Ishikawa (cell line): Measurements from ENCODE around the gene SLC16A12.

Experiments
- CEBPB ChIP-seq: IDR thresholded peaks from 2 replicates; pipeline ENCODE4 v1.6.1; 2012
- CREB1 ChIP-seq: IDR thresholded peaks from 2 replicates; pipeline ENCODE4 v1.6.1; 2012; ENCODE audit warnings: low read depth
- EGR1 ChIP-seq: IDR thresholded peaks from 2 replicates; pipeline ENCODE4 v1.6.1; 2012
- EP300 ChIP-seq: IDR thresholded peaks from 2 replicates; pipeline ENCODE4 v1.6.1; 2012; ENCODE audit warnings: borderline replicate concordance
- FOXM1 ChIP-seq: IDR thresholded peaks from 2 replicates; pipeline ENCODE4 v1.6.1; 2012; ENCODE audit warnings: low read depth, borderline replicate concordance
- NFIC ChIP-seq: IDR thresholded peaks from 2 replicates; pipeline ENCODE4 v1.6.1; 2012
- RAD21 ChIP-seq: IDR thresholded peaks from 2 replicates; pipeline ENCODE4 v1.6.1; 2012; ENCODE audit warnings: low read depth
- TAF1 ChIP-seq: IDR thresholded peaks from 2 replicates; pipeline ENCODE4 v1.6.1; 2012; ENCODE audit warnings: low read depth, mild to moderate bottlenecking
- TCF12 ChIP-seq: IDR thresholded peaks from 2 replicates; pipeline ENCODE4 v1.6.1; 2012; ENCODE audit warnings: low read depth
- TEAD4 ChIP-seq: IDR thresholded peaks from 2 replicates; pipeline ENCODE4 v1.6.1; 2012
- YY1 ChIP-seq: IDR thresholded peaks from 2 replicates; pipeline ENCODE4 v1.6.1; 2012; ENCODE audit warnings: low read depth
- ZBTB7A ChIP-seq: IDR thresholded peaks from 2 replicates; pipeline ENCODE4 v1.6.1; 2012; ENCODE audit warnings: low read depth
- TF ChIP-seq, protein P1 (sequence below): IDR thresholded peaks from 2 replicates; pipeline ENCODE4 v1.6.1; 2012
- TF ChIP-seq, protein P2 (sequence below): IDR thresholded peaks from 2 replicates; pipeline ENCODE4 v1.6.1; 2012
- TF ChIP-seq, protein P3 (sequence below): IDR thresholded peaks from 2 replicates; pipeline ENCODE4 v1.6.1; 2012; ENCODE audit warnings: low read depth, mild to moderate bottlenecking

SLC16A12 gene

DNA sequence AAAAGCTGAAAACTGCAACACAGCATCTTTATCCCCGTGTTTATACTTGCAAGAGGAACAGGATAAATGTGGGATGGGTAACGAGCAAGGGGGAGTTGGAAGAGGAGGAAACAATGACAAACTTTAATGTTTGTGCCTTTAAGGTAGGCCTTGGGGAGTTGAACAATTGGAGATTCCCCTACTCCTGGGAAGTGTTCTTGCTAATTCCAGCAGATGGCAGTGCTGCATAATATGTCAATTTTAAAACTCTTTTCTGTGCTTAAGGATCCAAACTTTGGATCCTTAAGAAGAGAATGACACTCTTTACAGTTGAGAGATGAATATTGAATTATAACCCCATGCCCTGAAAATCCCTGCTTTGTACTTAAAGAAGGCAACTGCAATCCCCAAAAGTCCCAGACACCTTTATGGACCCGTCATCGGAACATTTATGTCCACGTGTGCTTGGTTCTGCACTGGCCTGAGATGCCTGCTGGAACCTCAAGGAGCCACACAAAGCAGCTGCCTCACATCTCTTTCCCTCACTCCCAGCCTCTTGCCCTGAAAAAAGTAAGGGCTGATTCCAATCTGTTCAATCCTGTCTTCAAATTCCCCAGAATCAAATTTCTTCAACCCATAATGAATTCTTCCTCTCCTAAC is 109.0 kb downstream of the SLC16A12 start:
- TF ChIP-seq FOXM1 (no peak), TAF1 (no peak), RAD21 (peak; percentile 99), CEBPB (no peak), ZBTB7A (no peak)
- TF ChIP-seq, protein P1, sequence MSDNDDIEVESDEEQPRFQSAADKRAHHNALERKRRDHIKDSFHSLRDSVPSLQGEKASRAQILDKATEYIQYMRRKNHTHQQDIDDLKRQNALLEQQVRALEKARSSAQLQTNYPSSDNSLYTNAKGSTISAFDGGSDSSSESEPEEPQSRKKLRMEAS = no peak
- TF ChIP-seq, protein P2, sequence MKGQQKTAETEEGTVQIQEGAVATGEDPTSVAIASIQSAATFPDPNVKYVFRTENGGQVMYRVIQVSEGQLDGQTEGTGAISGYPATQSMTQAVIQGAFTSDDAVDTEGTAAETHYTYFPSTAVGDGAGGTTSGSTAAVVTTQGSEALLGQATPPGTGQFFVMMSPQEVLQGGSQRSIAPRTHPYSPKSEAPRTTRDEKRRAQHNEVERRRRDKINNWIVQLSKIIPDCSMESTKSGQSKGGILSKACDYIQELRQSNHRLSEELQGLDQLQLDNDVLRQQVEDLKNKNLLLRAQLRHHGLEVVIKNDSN = no peak

DNA sequence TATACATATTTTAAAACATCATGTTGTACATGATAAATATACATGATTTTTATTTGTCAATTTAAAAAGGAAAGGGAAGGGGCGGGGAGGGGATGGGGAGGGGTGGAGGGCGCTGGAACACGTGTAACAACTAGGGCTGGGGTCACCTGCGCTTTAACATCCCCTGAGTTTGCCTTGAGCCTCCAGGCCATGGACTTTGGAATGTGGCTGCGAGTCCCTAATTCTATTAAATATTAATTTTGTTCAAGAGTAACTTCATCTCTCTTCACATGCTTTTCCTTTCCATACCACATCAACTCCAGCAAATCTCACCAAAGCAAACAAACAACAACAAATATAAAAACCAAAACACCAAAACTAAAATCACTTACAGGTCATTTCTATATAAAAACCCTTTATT is 110.4 kb downstream of the SLC16A12 start:
- no peak for TF ChIP-seq ZBTB7A
- TF ChIP-seq TEAD4 = no peak
- no peak for TF ChIP-seq NFIC
- TF ChIP-seq FOXM1 = no peak
- TF ChIP-seq, protein P1 = no peak
- TF ChIP-seq CEBPB = no peak

DNA sequence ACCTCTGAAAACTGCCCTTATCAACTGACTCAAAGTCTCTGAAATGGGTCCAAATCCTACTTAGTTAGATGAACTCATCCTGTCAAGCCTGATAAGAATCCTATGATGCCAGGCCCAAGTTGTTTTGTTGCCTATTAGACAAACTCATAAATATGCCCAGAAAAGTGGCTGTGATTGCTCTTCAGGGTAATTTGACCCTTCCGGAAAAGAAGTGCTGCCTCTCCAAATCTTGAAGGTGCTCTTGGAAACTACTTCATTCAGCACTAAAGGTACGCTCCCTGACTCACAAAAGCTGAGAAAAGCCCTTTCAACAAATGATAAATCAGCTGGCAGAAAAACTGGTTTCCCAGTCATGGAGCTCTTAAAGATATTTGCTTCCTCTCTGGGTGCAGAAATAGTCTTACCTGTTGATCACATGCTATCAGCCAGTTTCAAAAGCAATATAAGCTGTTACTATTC is 114.3 kb downstream of the SLC16A12 start:
- TF ChIP-seq EP300 (no peak), EGR1 (no peak), FOXM1 (no peak), TCF12 (no peak), CEBPB (no peak)

DNA sequence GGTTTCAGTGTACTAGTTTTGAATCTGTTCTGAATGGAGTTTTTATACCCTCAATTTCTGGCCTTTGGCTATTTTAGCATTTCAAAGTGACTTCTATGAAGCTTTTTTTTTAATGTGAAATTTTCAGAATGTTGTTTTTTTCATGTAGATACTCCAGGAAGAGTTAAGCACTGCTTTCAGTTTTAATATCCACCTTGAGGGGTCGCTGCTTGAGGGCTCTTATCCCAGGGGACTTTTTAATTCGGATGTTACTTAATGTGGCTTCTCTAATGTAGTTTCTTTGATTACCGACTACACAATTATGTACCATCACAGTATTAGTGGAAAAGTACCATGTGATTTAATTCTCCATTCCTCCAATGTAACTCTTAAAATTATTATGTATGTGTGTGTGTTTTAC is 115.8 kb downstream of the SLC16A12 start:
- no peak for TF ChIP-seq TAF1
- no peak for TF ChIP-seq TEAD4
- no peak for TF ChIP-seq CEBPB
- TF ChIP-seq, protein P3, sequence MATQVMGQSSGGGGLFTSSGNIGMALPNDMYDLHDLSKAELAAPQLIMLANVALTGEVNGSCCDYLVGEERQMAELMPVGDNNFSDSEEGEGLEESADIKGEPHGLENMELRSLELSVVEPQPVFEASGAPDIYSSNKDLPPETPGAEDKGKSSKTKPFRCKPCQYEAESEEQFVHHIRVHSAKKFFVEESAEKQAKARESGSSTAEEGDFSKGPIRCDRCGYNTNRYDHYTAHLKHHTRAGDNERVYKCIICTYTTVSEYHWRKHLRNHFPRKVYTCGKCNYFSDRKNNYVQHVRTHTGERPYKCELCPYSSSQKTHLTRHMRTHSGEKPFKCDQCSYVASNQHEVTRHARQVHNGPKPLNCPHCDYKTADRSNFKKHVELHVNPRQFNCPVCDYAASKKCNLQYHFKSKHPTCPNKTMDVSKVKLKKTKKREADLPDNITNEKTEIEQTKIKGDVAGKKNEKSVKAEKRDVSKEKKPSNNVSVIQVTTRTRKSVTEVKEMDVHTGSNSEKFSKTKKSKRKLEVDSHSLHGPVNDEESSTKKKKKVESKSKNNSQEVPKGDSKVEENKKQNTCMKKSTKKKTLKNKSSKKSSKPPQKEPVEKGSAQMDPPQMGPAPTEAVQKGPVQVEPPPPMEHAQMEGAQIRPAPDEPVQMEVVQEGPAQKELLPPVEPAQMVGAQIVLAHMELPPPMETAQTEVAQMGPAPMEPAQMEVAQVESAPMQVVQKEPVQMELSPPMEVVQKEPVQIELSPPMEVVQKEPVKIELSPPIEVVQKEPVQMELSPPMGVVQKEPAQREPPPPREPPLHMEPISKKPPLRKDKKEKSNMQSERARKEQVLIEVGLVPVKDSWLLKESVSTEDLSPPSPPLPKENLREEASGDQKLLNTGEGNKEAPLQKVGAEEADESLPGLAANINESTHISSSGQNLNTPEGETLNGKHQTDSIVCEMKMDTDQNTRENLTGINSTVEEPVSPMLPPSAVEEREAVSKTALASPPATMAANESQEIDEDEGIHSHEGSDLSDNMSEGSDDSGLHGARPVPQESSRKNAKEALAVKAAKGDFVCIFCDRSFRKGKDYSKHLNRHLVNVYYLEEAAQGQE = no peak

DNA sequence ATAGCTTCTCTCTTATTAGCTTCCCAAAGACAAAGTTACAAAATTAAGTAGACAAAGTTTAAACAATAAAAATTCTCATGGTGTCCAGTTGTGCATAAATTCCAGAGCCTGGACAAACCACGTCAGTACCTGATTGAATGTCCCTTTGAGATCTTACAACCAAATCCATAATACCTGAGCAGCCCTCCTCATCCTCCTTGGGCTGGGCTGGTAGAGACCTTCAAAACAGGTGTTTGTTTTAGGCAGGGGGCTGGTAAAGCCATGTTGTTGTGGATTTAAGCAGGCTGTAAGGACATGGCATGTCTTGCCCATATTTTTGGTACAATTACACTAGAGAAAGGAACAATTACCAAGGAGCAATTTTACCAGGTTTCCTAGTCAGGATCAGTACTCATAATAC is 118.9 kb downstream of the SLC16A12 start:
- no peak for TF ChIP-seq RAD21
- TF ChIP-seq TEAD4 = no peak
- no peak for TF ChIP-seq TAF1
- TF ChIP-seq EP300 = no peak
- no peak for TF ChIP-seq CREB1

DNA sequence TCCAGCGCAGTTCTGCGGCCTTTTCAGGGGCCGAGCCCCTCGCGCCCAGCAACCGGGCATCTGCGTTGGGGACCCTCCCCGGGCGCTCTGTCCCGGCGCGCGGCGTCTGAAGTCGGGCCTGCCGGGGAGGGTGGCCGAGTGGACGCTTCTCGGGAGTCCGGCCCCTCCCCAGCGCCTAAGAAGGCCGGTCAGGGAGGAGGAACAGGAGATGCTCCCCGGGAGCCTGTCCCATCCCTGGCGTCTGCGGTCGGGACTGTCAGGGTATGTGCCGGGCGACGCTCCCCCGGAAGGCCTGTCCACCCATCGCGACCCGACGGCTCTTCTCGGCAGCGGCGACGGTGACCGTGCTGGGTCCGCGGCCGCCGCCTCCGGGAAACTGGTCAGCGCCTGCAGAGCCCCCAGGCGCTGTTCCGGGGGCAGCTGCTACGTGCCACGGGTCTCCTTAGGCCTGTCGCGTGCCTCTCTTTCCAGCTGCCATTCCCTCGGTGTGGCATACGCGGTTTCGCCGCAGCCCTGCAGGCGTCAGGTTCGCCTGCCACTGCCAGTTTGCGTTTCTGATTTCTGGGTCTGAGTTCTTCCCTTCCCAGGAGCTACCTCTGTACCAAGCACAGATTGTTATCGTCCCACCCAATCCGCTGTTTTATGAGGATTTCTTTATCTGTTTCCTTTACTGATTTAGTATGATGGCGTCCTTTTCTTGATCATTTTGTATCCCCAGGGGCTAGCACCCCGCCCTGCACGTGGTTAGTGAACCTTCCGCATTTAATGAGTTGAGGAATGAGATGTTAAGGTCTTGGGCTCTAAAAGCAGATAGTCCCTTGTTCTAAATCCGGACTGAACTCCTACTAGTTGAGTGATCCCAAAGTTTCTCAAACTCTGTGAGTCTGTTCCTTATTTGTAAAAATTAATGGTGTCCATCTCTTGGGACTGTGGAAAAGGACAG is 120.2 kb downstream of the SLC16A12 start:
- TF ChIP-seq CEBPB (no peak), RAD21 (no peak), YY1 (no peak), TAF1 (no peak), NFIC (no peak), ZBTB7A (no peak), FOXM1 (no peak), TEAD4 (no peak), EGR1 (no peak), EP300 (no peak), CREB1 (no peak), TCF12 (no peak)
- TF ChIP-seq, protein P1 = no peak
- TF ChIP-seq, protein P3 = no peak
- TF ChIP-seq, protein P2 = no peak
